Superior temporal gyrus (tissue), 1 donor: Measurements from ENCODE around the gene HOXD12.

Source experiments
- DNase-seq: peaks from one replicate; pipeline ENCODE4 v3.0.0-alpha.2; 2016; ENCODE audit errors: extremely low spot score

The HOXD12 gene, protein sequence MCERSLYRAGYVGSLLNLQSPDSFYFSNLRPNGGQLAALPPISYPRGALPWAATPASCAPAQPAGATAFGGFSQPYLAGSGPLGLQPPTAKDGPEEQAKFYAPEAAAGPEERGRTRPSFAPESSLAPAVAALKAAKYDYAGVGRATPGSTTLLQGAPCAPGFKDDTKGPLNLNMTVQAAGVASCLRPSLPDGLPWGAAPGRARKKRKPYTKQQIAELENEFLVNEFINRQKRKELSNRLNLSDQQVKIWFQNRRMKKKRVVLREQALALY

GRCh38 chr2:176099728-176100546 lies at the start of gene HOXD12:
TSS of gene HOXD12 (plus strand) at chr2:176099795. CDS start at chr2:176099802, 7 bp downstream.
- DNase-seq = no peak

- no peak for DNase-seq
These were observed 43.2 kb upstream of the HOXD12 start for GRCh38 chr2:176056406-176056805.

DNA sequence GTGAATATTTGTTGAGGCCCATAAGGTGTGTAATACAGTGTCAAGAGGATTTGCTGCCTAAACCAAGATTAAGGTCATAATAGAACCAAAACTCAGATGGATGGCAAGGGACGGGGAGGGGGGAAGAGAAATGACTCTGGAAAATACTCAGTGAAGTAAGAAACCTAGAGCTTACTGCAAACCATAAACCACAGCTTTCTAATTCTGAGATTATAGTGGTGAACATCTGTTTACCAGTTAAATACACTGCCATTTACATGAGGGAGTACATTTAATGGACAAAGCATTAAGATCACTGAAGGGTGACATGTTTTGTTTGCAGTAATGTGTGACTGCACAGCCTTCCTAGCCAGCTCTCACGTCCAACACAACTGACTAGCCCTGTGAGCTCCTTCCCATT lies 35.6 kb upstream of the HOXD12 start:
- DNase-seq = no peak

DNA sequence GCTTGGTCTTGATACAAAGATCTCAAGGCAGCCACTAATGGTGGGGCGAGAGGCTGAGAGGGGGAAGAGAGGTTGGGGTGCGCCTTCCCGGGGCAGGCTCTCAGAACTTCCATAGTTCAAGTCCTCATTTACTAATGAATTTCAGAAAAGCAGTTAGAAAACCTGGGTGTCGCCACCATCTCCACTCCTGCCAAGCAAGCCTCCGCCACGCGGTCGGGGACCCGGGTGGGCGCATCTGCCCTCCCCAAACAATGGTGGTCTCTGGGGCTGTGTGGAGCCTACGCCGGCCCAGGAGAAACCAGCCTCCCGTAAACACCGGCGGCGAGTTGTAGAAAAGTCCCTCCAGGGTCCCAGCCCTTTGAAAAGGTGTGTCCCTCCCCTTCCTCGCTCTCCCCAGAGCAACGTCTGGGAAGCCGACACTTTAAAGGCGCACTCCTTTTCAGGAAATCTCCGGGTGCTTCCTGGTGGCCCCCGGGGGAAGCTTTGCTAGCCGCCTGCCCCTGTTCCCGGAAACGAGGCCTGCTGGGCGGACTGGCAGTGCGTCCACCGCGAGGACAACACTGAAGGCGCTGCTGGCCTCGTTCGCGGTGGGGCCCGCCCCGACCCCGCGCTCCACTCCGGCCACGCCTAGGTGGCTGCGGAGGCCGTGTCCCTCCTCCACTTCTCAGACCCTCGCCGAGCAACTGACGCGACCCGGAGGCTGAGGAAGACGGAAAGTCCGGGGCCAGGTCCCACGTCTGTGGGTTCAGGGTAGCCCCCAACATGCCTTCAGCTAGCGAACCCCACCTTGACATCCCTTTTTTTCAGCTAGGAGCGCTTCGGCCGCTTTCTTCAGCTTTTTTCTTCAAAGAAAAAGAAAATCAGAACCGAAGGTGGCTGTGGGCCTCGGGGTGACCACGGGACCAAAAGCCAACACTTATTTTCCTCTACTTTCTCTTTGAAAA lies 32.7 kb upstream of the HOXD12 start:
- DNase-seq = no peak

DNA sequence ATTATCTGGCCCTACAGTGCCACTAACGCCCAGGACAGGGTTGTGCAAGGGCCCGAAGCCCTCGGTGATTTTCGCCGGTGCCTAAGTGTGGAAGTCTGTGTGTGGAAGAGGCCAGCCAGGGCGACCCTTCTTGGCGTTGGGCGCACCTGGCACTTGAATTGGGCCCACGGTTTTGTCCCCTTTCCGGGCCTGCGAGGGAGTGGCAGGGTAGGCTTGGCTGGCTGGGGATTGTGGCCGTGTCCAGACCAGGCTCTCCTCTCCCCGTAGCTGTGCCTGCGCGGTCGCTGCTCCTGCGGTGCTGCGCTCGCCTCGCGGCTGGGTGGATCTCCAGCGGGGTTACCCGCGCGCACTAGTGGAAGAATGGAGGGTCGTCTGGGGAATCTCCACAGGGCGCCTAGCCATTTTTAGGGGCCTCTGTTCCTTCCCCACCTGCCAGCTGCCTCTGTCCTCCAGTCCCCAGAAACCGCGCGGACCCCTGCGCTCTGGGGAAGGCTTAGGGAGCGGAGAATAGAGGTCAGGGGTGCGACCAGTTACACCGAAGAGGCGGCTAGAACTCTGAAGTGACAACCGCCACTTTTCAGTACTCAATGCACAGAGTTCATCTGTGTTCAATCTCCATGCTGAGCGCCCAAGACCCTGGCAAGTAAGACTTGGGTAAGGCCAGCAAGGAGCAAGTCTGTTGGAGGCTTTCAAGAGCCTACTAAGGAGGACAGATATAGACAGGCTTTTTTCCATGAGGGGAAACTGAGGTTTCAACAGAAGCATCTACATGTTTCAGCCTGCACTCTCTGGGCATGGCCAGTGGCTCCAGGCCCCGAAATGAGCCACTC lies 31.8 kb upstream of the HOXD12 start:
- DNase-seq = no peak

GRCh38 chr2:176068419-176068832 lies 31.2 kb upstream of the HOXD12 start:
- no peak for DNase-seq

DNA sequence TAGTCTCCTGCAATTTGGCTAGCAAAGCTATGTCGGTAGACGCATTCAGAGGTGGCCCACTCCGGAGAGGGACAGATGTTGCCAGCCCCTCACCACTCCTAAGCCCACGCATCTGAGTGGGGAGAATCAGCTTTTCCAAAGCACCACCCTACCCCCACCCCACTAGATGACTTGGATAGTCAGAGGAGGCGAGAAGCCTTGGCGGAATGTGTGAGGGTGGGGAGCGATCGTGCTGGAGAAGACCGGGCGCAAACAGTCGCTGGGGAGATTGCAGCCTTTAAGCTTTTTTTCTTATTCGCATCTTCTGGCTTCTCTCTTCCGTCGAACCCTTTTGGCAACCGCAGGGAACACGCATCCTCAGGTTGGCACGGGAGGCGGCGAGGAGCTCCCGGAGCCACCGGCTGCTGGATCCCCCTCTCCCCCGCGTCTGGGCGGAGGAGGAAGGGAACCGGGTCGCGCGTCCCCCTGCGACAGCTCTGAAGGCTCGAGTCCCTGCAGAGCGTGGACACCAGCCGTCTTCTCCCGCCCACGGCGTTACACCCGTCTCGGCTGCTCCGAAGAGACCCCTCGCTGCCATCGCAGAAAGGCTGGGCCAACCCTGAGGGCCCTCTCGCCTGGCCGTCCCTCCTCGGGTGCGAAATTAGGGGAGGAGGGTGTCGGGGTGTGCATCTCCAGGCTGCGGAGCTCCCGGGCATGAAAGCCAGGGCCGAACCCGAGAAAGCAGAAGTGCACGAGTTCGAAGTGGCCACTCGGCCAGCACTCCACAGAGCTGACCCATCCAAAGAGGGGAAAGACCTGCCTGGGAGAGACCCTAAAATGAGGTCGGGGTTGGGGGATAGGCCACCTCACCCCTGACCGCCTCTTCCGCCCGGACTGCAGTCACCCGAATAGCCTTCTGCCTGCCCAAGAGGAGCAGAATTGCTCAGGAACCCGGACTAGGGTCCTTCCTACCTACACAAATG lies 28.0 kb upstream of the HOXD12 start:
- DNase-seq = no peak

DNA sequence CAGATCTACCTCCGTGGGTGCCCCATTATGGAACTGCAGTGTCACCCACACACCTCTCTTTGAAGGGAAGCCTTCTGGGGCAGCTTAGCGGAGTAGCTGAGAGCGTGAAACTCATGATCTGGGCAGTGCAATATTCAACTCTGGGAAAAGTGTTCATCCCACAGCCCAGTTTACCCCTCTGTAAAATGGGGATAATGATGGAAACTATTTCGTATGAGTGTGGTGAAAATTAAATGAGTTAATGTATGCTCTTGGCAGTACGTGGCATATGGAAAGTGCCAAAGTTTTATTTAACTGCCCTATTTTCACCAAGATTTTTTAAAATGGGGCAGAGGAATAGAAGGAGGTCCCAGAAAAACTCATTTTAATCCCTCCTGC lies 27.3 kb upstream of the HOXD12 start:
- DNase-seq = no peak

DNA sequence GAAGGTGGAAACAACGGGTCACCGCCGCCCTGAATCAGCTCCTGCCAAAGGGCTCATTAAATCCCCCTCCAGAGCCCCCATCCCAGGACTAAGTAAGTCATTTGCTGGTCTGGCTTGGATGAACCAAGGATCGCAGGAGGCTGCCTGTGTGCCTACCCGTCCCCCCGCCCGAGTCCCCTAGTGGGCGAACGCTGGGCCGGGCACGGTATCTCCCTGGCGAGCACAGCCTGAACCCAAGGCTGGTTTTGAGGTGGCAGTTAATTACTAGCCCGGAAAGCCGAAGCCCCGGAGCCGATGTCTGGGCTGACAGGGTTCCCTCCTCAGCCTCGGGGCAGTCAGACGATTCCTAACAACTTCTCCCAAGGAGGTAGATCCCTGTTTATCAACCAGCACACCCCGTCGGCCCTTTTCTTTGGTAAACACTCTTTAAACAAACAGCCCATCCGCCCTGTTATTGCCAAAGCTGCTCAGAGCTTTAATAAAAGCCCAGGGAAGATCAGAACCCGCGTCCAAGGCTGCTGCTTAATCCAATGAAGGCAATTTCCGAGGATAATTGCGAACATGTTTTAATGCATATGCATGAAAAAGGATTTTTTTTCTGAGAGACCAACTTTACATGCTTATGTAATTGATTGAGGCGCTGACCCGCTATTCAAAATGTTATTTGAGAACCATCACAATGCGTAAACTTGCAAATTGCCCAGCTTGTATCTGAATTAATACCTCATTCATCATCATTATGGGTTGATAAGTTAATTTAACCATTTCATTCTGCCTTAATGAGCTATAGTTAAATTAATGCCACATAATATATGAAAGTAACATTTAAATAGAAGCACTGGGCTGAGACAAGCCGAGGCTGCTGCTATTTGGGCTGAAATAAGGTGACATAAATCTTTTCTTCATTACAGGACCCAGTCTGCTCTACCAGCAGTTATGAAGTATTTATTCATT lies 26.4 kb upstream of the HOXD12 start:
- no peak for DNase-seq

- no peak for DNase-seq
These were observed 24.6 kb upstream of the HOXD12 start for GRCh38 chr2:176074919-176075425.

DNA sequence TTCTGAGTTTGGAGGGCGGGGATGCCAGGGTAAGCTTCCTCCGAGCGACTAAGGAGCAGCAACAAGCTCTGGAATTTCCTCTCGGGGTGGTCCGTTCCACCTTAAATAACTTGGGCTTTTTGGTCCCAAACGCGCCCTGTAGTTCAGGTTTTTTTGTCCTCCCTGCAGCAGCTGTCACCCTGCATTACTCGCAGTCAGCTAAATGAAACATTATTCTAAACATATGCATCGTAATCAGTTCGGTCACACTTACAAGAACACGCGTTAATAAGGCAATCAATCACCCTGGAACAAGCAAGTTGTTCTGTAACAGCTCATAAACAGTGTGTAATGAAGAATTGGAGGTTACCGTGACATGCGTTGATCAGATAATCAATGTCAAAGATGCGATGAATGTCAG lies 24.1 kb upstream of the HOXD12 start:
- no peak for DNase-seq

GRCh38 chr2:176076063-176076462 lies 23.5 kb upstream of the HOXD12 start:
- DNase-seq = no peak

DNA sequence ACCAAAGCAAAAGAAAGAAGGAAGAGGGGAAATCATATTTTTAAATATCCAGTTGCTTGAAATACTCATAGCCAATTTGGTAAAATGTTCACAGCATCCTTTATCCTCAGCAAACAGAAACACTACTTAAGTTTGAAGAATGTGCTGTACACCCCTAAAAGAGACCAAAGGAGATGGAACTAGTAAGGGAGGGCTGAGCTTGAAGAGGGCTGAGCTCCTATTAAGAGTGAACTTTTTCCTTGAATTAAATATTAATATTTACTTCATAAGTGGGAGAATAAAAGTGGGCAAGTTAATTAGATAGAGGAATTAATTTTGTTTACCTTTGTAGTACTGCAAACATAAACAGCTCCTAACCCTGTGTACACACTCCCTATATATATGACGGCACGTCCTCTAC lies 22.8 kb upstream of the HOXD12 start:
- no peak for DNase-seq

DNA sequence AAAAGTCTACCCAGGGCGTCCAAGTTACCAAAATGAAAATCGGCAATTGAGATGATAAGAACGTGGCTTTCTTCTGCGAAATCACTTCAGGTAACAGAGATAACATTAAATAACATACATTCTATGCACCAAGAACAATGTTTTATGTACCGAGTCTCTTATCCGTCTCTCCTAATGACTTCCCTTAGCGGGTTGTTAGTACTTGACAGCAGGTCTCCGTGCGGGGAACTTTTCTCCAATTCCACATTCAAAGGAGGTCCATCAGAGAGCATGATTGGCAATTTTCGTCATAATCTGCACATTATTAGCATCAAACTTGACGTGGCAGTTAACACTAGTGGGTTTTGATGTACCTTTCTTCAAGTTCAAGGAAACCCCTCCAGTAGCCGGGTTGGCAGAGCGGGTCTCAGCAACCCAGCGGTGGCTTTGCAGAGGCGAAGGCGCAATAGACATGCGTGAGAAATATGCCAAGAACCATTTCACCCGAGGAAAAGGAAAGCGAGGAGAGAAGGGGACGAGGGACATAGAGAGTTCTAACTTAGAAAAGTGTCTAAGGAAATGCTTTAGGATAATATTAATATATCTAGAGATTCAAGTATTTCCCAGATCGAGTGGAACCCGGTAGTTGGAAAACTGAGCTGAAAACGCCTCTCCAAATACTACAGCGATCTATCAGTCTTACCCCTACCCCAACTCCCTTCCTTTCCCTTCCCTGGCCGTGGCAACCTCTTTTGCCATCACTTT lies 20.9 kb upstream of the HOXD12 start:
- DNase-seq = no peak

GRCh38 chr2:176079285-176079830 lies 20.2 kb upstream of the HOXD12 start:
- DNase-seq = no peak

GRCh38 chr2:176079831-176080539 lies 19.6 kb upstream of the HOXD12 start:
- DNase-seq = no peak
